ENCODE results near the gene HOXA4. TPM values are rescaled to one million over a fixed set of nuclear protein-coding genes. Genes with fewer than 3 reads are reported as not detected.
A peak's percentile ranks its signal among the peaks of the same experiment; 100 is the strongest.

Gene HOXA4
- total and polyA plus RNA-seq, 2 of the 8 experiments (the other 6 are each of a cell fraction or from before 2014, with no cell fraction given): not detected

GRCh38 chr7:27108390-27109127, 22.0 kb downstream of the HOXA4 start (continued):
- TF ChIP-seq BCL11A (IDR thresholded peaks at IDR 0.05; ENCODE audit: low read depth in 2 of 2, low read length in 2 of 2) (no peak), SUZ12 (IDR thresholded peaks at IDR 0.05; ENCODE audit: low read length) (peak; percentile 90)
